Ascending aorta (tissue), 2 donors: Measurements from ENCODE around the gene KCNIP1. TPM values are rescaled to one million over a fixed set of nuclear protein-coding genes. Genes with fewer than 3 reads are reported as not detected.

Experiments
- DNase-seq, 2 donors: peaks; one replicate each; pipeline ENCODE4 v3.0.0-alpha.2; 2019; ENCODE audit warnings: low spot score in 2 of 2
- H3K27ac ChIP-seq, 2 donors: fragments of 200-600 bp; sonication (generic); one replicate each; pipeline ENCODE4 v1.5.1; 2016 to 2017; ENCODE audit warnings: mild to moderate bottlenecking in 1 of 2
- H3K27me3 ChIP-seq: fragments of 200-600 bp; sonication (generic); one replicate; pipeline ENCODE4 v1.5.1; 2017
- H3K36me3 ChIP-seq, 2 donors: fragments of 200-600 bp; sonication (generic); one replicate each; pipeline ENCODE4 v1.5.1; 2016
- H3K4me1 ChIP-seq, 2 donors: fragments of 200-600 bp; sonication (generic); one replicate each; pipeline ENCODE4 v1.5.1; 2016 to 2017; ENCODE audit warnings: mild to moderate bottlenecking in 1 of 2
- H3K4me3 ChIP-seq, 2 donors: fragments of 200-600 bp; sonication (generic); one replicate each; pipeline ENCODE4 v1.5.1; 2016 to 2017; ENCODE audit warnings: mild to moderate bottlenecking in 1 of 2
- H3K9me3 ChIP-seq, 2 donors: fragments of 200-600 bp; sonication (generic); one replicate each; pipeline ENCODE4 v1.5.1; 2016
- CTCF ChIP-seq, 3 experiments: fragments of 200-600 bp in 2 of 3; fragments of 450-650 bp in 1 of 3; sonication (generic) in 2 of 3; IDR thresholded peaks; one replicate each; pipeline ENCODE4 v1.5.1; 2016 to 2019; ENCODE audit warnings: antibody characterized with exemption in 3 of 3, mild to moderate bottlenecking in 1 of 3, moderate library complexity in 1 of 3
- intact Hi-C: fragments of 100-400 bp; cut with DNase I; formaldehyde crosslinking; loops from one replicate; pipeline ENCODE4 v1.15.1; 2023
- total RNA-seq: library from RNA; depleted of rRNA; stranded (reverse); fragments of >200 nt; gene quantifications from one replicate; pipeline ENCODE4 v1.1.0, GENCODE V29; 2016

KCNIP1 gene
- total RNA-seq, 1 donor from 2014 or later: not detected

- intact Hi-C loops: no loop called here
- no peak for TF ChIP-seq CTCF (IDR thresholded peaks at IDR 0.05)
- H3K27ac ChIP-seq: no peak overlapping the region
- H3K4me3 ChIP-seq: no peak overlapping the region
- no peaks in the 10 kb centered on the region for H3K36me3 ChIP-seq
- H3K9me3 ChIP-seq: no peaks in the 10 kb centered on the region
- no peak for DNase-seq
- no peaks in the 10 kb centered on the region for H3K4me1 ChIP-seq
- H3K27me3 ChIP-seq: no peaks in the 10 kb centered on the region
These were observed 269.5 kb downstream of the KCNIP1 start for GRCh38 chr5:170773024-170773985.

GRCh38 chr5:170774831-170775230 lies 271.0 kb downstream of the KCNIP1 start:
- Histone ChIP-seq H3K27ac (no peak overlapping the region), H3K4me1 (no peaks in the 10 kb centered on the region), H3K9me3 (no peaks in the 10 kb centered on the region), H3K36me3 (no peaks in the 10 kb centered on the region), H3K4me3 (no peak overlapping the region), H3K27me3 (no peaks in the 10 kb centered on the region)
- DNase-seq: no peak
- intact Hi-C loops: no loop called here
- no peak for TF ChIP-seq CTCF (IDR thresholded peaks at IDR 0.05)

GRCh38 chr5:170781946-170782345 lies 278.1 kb downstream of the KCNIP1 start:
- Histone ChIP-seq H3K4me3 (no peak overlapping the region), H3K9me3 (no peaks in the 10 kb centered on the region), H3K27ac (no peak overlapping the region), H3K27me3 (no peaks in the 10 kb centered on the region), H3K4me1 (no peaks in the 10 kb centered on the region), H3K36me3 (no peaks in the 10 kb centered on the region)
- intact Hi-C loops: no loop called here
- TF ChIP-seq CTCF (IDR thresholded peaks at IDR 0.05): no peak
- DNase-seq: no peak

GRCh38 chr5:170782438-170782837 lies 278.6 kb downstream of the KCNIP1 start:
- Histone ChIP-seq H3K4me1 (no peaks in the 10 kb centered on the region), H3K9me3 (no peaks in the 10 kb centered on the region), H3K36me3 (no peaks in the 10 kb centered on the region), H3K27ac (no peak overlapping the region), H3K27me3 (no peaks in the 10 kb centered on the region), H3K4me3 (no peak overlapping the region)
- no peak for DNase-seq
- intact Hi-C loops: no loop called here
- TF ChIP-seq CTCF (IDR thresholded peaks at IDR 0.05): no peak

- no peak for TF ChIP-seq CTCF (IDR thresholded peaks at IDR 0.05)
- no peak within 1 kb of the TSS for H3K4me3 ChIP-seq
These were observed 279.9 kb downstream of the KCNIP1 start, which contains the start of gene GABRP for GRCh38 chr5:170783498-170784247. Gene GABRP, plus strand, starts transcription at chr5:170783725. Its CDS starts 4,891 bp downstream, at chr5:170788616.

More at GRCh38 chr5:170783498-170784247, 279.9 kb downstream of the KCNIP1 start, which contains the start of gene GABRP:
- no peak for DNase-seq
- H3K27me3 ChIP-seq: no peaks in the 10 kb centered on the region
- intact Hi-C loops: no loop called here
- no peaks in the 10 kb centered on the region for H3K9me3 ChIP-seq
- H3K36me3 ChIP-seq: no peaks in the 10 kb centered on the region
- H3K27ac ChIP-seq: no peak within 1 kb of the TSS
- no peaks in the 10 kb centered on the region for H3K4me1 ChIP-seq
